Measurements from ENCODE around the gene GARRE1. TPM values are rescaled to one million over a fixed set of nuclear protein-coding genes. Genes with fewer than 3 reads are reported as not detected.
"Not testable (repeated sequence)": the region's sequence is repeated elsewhere in the genome, so short reads cannot be mapped to it uniquely, and the experiment has no call there.

The GARRE1 gene
- total RNA-seq, 1 donor from 2014 or later = 69.8 TPM

- Mint-ChIP-seq H3K27me3 (ENCODE audit: insufficient read depth, low read depth) (no peaks in the 10 kb centered on the region), H3K4me3 (no peak overlapping the region), H3K9me3 (no peaks in the 10 kb centered on the region), H3K4me1 (no peaks in the 10 kb centered on the region), H3K27ac (no peak overlapping the region), H3K36me3 (peaks cover 20% of the 10 kb centered on the region)
- TF ChIP-seq EZH2phosphoT487 (IDR thresholded peaks at IDR 0.05) (no peak), EZH2 (IDR thresholded peaks at IDR 0.05) (no peak), CTCF (IDR thresholded peaks at IDR 0.05) (no peak)
- Histone ChIP-seq H3K4me3 (no peak overlapping the region), H3K9me3 (ENCODE audit: low read depth) (no peaks in the 10 kb centered on the region), H3K79me2 (ENCODE audit: low read depth) (peaks cover 41% of the 10 kb centered on the region), H3K36me3 (peaks cover 29% of the 10 kb centered on the region), H3K27ac (no peak overlapping the region), H3K9ac (no peak overlapping the region), H3K27me3 (no peaks in the 10 kb centered on the region), H3K4me2 (no peak overlapping the region), H3K4me1 (no peaks in the 10 kb centered on the region), H2AFZ (replicated peaks) (no peak overlapping the region), H4K20me1 (ENCODE audit: low read depth) (peaks cover 13% of the 10 kb centered on the region), H3F3A (ENCODE audit: low read depth) (peaks cover 17% of the 10 kb centered on the region)
- DNase-seq (ENCODE audit: low spot score) = no peak
Measured at GRCh38 chr19:34215006-34215665, 39.2 kb upstream of the GARRE1 start.

DNA sequence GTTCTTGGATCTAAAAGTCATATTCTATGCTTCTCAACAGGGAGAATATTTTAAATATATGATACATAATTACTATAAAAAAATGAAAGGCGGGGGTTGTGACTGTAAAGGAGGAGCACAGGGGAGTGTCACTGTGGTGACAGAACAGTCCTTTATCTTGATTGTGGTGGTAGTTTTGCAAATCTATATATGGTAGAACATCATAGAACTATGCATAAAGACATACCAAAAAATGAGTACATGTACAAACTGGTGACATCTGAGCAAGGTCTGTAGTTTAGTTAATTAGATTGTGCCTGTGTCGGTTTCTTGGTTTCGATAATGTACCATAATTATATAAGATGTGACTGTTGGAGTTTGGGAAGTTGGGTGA, 38.7 kb upstream of the GARRE1 start:
- no peaks in the 10 kb centered on the region for H3K27me3 Mint-ChIP-seq (ENCODE audit: insufficient read depth, low read depth)
- Histone ChIP-seq H3K36me3 (peaks cover 24% of the 10 kb centered on the region), H3K27me3 (no peaks in the 10 kb centered on the region), H3K4me1 (no peaks in the 10 kb centered on the region), H3K27ac (no peak overlapping the region), H3K4me2 (no peak overlapping the region), H3K79me2 (ENCODE audit: low read depth) (peaks cover 41% of the 10 kb centered on the region), H4K20me1 (ENCODE audit: low read depth) (peaks cover 13% of the 10 kb centered on the region), H3K9ac (no peak overlapping the region), H3K4me3 (no peak overlapping the region), H2AFZ (replicated peaks) (no peak overlapping the region), H3F3A (ENCODE audit: low read depth) (peaks cover 17% of the 10 kb centered on the region), H3K9me3 (ENCODE audit: low read depth) (no peaks in the 10 kb centered on the region)
- DNase-seq (ENCODE audit: low spot score) = no peak
- no peak overlapping the region for H3K27ac Mint-ChIP-seq
- peaks cover 24% of the 10 kb centered on the region for H3K36me3 Mint-ChIP-seq
- H3K4me3 Mint-ChIP-seq = no peak overlapping the region
- no peaks in the 10 kb centered on the region for H3K4me1 Mint-ChIP-seq
- no peak for TF ChIP-seq CTCF (IDR thresholded peaks at IDR 0.05)
- TF ChIP-seq EZH2phosphoT487 (IDR thresholded peaks at IDR 0.05) = no peak
- no peak for TF ChIP-seq EZH2 (IDR thresholded peaks at IDR 0.05)
- no peaks in the 10 kb centered on the region for H3K9me3 Mint-ChIP-seq

- peaks cover 17% of the 10 kb centered on the region for H3F3A ChIP-seq (ENCODE audit: low read depth)
- not testable (repeated sequence) for H3K4me2 ChIP-seq; H3K27ac ChIP-seq; H3K27ac Mint-ChIP-seq; H3K4me1 ChIP-seq; H3K27me3 Mint-ChIP-seq (ENCODE audit: insufficient read depth, low read depth); H3K9me3 ChIP-seq (ENCODE audit: low read depth); H3K4me3 ChIP-seq; H3K9me3 Mint-ChIP-seq; H3K4me1 Mint-ChIP-seq; H2AFZ ChIP-seq (replicated peaks); H3K4me3 Mint-ChIP-seq; H3K27me3 ChIP-seq; DNase-seq (ENCODE audit: low spot score); H3K9ac ChIP-seq
- peaks cover 41% of the 10 kb centered on the region for H3K79me2 ChIP-seq (ENCODE audit: low read depth)
- H3K36me3 Mint-ChIP-seq = peaks cover 29% of the 10 kb centered on the region
- H4K20me1 ChIP-seq (ENCODE audit: low read depth) = peaks cover 13% of the 10 kb centered on the region
- peaks cover 28% of the 10 kb centered on the region for H3K36me3 ChIP-seq
Measured at GRCh38 chr19:34216745-34217219, 37.6 kb upstream of the GARRE1 start.
